Measurements from ENCODE around the gene TXNRD1.

DNA sequence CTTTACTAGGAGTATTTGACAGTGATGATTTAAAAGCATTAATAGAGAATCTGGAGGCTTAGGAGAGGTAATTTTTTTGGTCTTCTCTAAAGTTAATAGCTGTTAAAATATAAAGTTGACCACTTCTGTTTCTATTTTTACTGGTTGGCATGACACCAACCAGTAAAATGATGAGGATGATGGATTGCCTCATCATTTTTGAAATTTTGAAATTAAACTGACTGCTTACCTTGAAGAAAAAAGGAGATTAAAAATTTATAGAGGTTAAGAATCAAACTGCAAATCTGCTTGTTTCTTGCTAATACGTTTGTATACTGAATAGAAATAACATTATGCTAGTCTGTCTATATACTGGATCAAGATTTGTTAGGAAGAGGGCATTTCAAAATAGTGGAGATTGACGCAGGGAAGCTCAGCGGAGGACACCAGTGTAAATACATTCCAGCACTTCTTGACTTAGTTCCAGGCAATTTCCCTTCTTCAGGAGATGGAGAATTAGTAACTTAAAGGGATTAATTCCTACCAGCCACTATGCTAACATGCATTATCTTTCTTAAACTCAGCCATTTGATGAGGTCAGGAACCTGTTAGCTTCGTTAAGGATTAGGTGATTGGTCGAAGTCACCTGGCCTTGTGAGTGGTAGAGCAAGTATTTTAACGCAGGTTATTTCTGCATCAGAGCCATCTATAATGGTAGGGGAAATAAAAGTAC is 91.5 kb downstream of the TXNRD1 start:
- TF ChIP-seq POLR2A (IDR thresholded peaks at IDR 0.05; ENCODE audit: low read length) (no peak), GATA1 (IDR thresholded peaks at IDR 0.05; ENCODE audit: low read depth, low read length) (no peak)

Data from erythroblast (primary cell).